Effector memory CD4-positive, alpha-beta T cell (primary cell): Measurements from ENCODE around the gene REC8.

Experiments used
- DNase-seq, 3 donors: peaks; one replicate each; pipeline ENCODE4 v3.0.0-alpha.2; 2020
- H3K27ac ChIP-seq: 2 replicates; pipeline ENCODE4 v1.7.0; 2013; ENCODE audit warnings: mild to moderate bottlenecking, low read length, moderate library complexity; ENCODE audit not compliant: insufficient read depth, poor library complexity, severe bottlenecking
- H3K27me3 ChIP-seq: replicated peaks from 2 replicates; pipeline ENCODE4 v1.7.0; 2013; ENCODE audit warnings: mild to moderate bottlenecking, low read length; ENCODE audit not compliant: insufficient read depth, control insufficient read depth, poor library complexity, severe bottlenecking
- H3K36me3 ChIP-seq: 2 replicates; pipeline ENCODE4 v1.7.0; 2013; ENCODE audit warnings: mild to moderate bottlenecking, low read length, moderate library complexity; ENCODE audit not compliant: control insufficient read depth, insufficient read depth
- H3K4me1 ChIP-seq: 2 replicates; pipeline ENCODE4 v1.7.0; 2013; ENCODE audit warnings: low read length, mild to moderate bottlenecking; ENCODE audit not compliant: control insufficient read depth, insufficient read depth, poor library complexity, severe bottlenecking
- H3K4me3 ChIP-seq: 2 replicates; pipeline ENCODE4 v1.7.0; 2013; ENCODE audit warnings: low read length, low read depth, mild to moderate bottlenecking; ENCODE audit not compliant: insufficient read depth, poor library complexity, severe bottlenecking
- H3K9me3 ChIP-seq: 2 replicates; pipeline ENCODE4 v1.7.0; 2013; ENCODE audit warnings: mild to moderate bottlenecking, low read length, moderate library complexity; ENCODE audit not compliant: control insufficient read depth

The REC8 gene

GRCh38 chr14:24146978-24147760, 24.7 kb upstream of the REC8 start, which contains the start of gene RNF31:
RNF31 (plus strand) TSS chr14:24147498; CDS start chr14:24147699, 201 bp downstream.
- Histone ChIP-seq H3K4me1 (peaks cover 28% of the 10 kb centered on the region), H3K9me3 (no peaks in the 10 kb centered on the region), H3K27ac (peak within 1 kb of the TSS; percentile 93), H3K27me3 (no peaks in the 10 kb centered on the region), H3K4me3 (peak within 1 kb of the TSS; percentile 93), H3K36me3 (peaks cover 45% of the 10 kb centered on the region)
- peak; percentile 92 to 96 (median 94) for DNase-seq

GRCh38 chr14:24147761-24148428, 24.0 kb upstream of the REC8 start:
- H3K9me3 ChIP-seq: no peaks in the 10 kb centered on the region
- H3K36me3 ChIP-seq: peaks cover 51% of the 10 kb centered on the region
- DNase-seq: peak in 1 of 3 donors; percentile 23
- peaks cover 27% of the 10 kb centered on the region for H3K4me1 ChIP-seq
- H3K27me3 ChIP-seq: no peaks in the 10 kb centered on the region
- H3K27ac ChIP-seq: peak overlapping the region; percentile 93
- peak overlapping the region; percentile 93 for H3K4me3 ChIP-seq

GRCh38 chr14:24149302-24149969, 22.4 kb upstream of the REC8 start:
- H3K27ac ChIP-seq: no peak overlapping the region
- H3K9me3 ChIP-seq: no peaks in the 10 kb centered on the region
- no peak overlapping the region for H3K4me3 ChIP-seq
- no peak for DNase-seq
- H3K4me1 ChIP-seq: peaks cover 27% of the 10 kb centered on the region
- no peaks in the 10 kb centered on the region for H3K27me3 ChIP-seq
- peaks cover 47% of the 10 kb centered on the region for H3K36me3 ChIP-seq

- no peak for DNase-seq
- Histone ChIP-seq H3K4me3 (no peak overlapping the region), H3K27me3 (no peaks in the 10 kb centered on the region), H3K36me3 (peaks cover 53% of the 10 kb centered on the region), H3K4me1 (peaks cover 27% of the 10 kb centered on the region), H3K9me3 (no peaks in the 10 kb centered on the region), H3K27ac (no peak overlapping the region)
Measured at GRCh38 chr14:24150061-24150460, 21.8 kb upstream of the REC8 start.

- no peak overlapping the region for H3K4me3 ChIP-seq
- peaks cover 58% of the 10 kb centered on the region for H3K36me3 ChIP-seq
- H3K9me3 ChIP-seq: no peaks in the 10 kb centered on the region
- no peaks in the 10 kb centered on the region for H3K27me3 ChIP-seq
- H3K4me1 ChIP-seq: peaks cover 22% of the 10 kb centered on the region
- DNase-seq: no peak
- H3K27ac ChIP-seq: no peak overlapping the region
Measured at GRCh38 chr14:24150567-24150966, 21.3 kb upstream of the REC8 start.

GRCh38 chr14:24150993-24151392, 20.9 kb upstream of the REC8 start:
- Histone ChIP-seq H3K27ac (no peak overlapping the region), H3K4me1 (peaks cover 17% of the 10 kb centered on the region), H3K27me3 (no peaks in the 10 kb centered on the region), H3K4me3 (no peak overlapping the region), H3K9me3 (no peaks in the 10 kb centered on the region), H3K36me3 (peaks cover 63% of the 10 kb centered on the region)
- DNase-seq: no peak

GRCh38 chr14:24151404-24152080, 20.3 kb upstream of the REC8 start:
- no peak overlapping the region for H3K27ac ChIP-seq
- no peak for DNase-seq
- H3K36me3 ChIP-seq: peaks cover 66% of the 10 kb centered on the region
- no peaks in the 10 kb centered on the region for H3K27me3 ChIP-seq
- H3K4me1 ChIP-seq: peaks cover 17% of the 10 kb centered on the region
- H3K9me3 ChIP-seq: no peaks in the 10 kb centered on the region
- no peak overlapping the region for H3K4me3 ChIP-seq

GRCh38 chr14:24155100-24155499, 16.8 kb upstream of the REC8 start:
- Histone ChIP-seq H3K4me3 (no peak overlapping the region), H3K36me3 (peaks cover 78% of the 10 kb centered on the region), H3K4me1 (peaks cover under 1% of the 10 kb centered on the region), H3K27ac (no peak overlapping the region), H3K9me3 (no peaks in the 10 kb centered on the region), H3K27me3 (no peaks in the 10 kb centered on the region)
- no peak for DNase-seq

- Histone ChIP-seq H3K4me1 (peaks cover 3% of the 10 kb centered on the region), H3K27ac (no peak overlapping the region), H3K9me3 (no peaks in the 10 kb centered on the region), H3K27me3 (no peaks in the 10 kb centered on the region), H3K36me3 (peaks cover 66% of the 10 kb centered on the region), H3K4me3 (no peak overlapping the region)
- no peak for DNase-seq
Measured at GRCh38 chr14:24156840-24157239, 15.0 kb upstream of the REC8 start.
